Thoracic aorta (tissue), 2 donors: ENCODE data around the gene TMEM95. TPM values are rescaled to one million over a fixed set of nuclear protein-coding genes. Genes with fewer than 3 reads are reported as not detected.

Experiments
- ATAC-seq: fragments of 150-250 bp; one replicate; pipeline ENCODE4 v1.8.0; 2017; ENCODE audit warnings: low read depth; ENCODE audit not compliant: insufficient number of reproducible peaks, low FRiP score
- DNase-seq: peaks from one replicate; pipeline ENCODE4 v3.0.0-alpha.2; 2020; ENCODE audit warnings: low spot score
- H3K27ac ChIP-seq, 2 donors: fragments of 200-600 bp; sonication (generic); 1 replicate in 1 of 2; 2 replicates in 1 of 2; pipeline ENCODE4 v1.5.1; 2016; ENCODE audit warnings: mild to moderate bottlenecking in 2 of 2, moderate library complexity in 2 of 2
- H3K27me3 ChIP-seq: fragments of 200-600 bp; sonication (generic); replicated peaks from 2 replicates; pipeline ENCODE4 v1.6.0; 2016; ENCODE audit warnings: mild to moderate bottlenecking; ENCODE audit not compliant: insufficient read depth
- H3K36me3 ChIP-seq: fragments of 200-600 bp; sonication (generic); one replicate; pipeline ENCODE4 v1.5.1; 2016
- H3K4me1 ChIP-seq, 2 donors: fragments of 200-600 bp; sonication (generic); 1 replicate in 1 of 2; 2 replicates in 1 of 2; pipeline versions ENCODE4 v1.5.1 to v1.6.0; 2016; ENCODE audit warnings: low read depth in 2 of 2, mild to moderate bottlenecking in 1 of 2; ENCODE audit not compliant: control insufficient read depth in 1 of 2
- H3K4me3 ChIP-seq: fragments of 200-600 bp; sonication (generic); 2 replicates; pipeline ENCODE4 v1.5.1; 2016; ENCODE audit warnings: mild to moderate bottlenecking
- H3K9me3 ChIP-seq: fragments of 200-600 bp; sonication (generic); 2 replicates; pipeline ENCODE4 v1.5.1; 2016
- CTCF ChIP-seq: fragments of 200-600 bp; sonication (generic); IDR thresholded peaks from one replicate; pipeline ENCODE4 v1.5.1; 2019; ENCODE audit warnings: antibody characterized with exemption
- total RNA-seq, 2 donors: library from RNA; depleted of rRNA; stranded (reverse); fragments of >200 nt; gene quantifications; one replicate each; pipeline versions ENCODE4 v1.1.0 to v1.2.3, GENCODE V29; 2016

The TMEM95 gene
- total RNA-seq, 2 donors from 2014 or later, result not detected

DNA sequence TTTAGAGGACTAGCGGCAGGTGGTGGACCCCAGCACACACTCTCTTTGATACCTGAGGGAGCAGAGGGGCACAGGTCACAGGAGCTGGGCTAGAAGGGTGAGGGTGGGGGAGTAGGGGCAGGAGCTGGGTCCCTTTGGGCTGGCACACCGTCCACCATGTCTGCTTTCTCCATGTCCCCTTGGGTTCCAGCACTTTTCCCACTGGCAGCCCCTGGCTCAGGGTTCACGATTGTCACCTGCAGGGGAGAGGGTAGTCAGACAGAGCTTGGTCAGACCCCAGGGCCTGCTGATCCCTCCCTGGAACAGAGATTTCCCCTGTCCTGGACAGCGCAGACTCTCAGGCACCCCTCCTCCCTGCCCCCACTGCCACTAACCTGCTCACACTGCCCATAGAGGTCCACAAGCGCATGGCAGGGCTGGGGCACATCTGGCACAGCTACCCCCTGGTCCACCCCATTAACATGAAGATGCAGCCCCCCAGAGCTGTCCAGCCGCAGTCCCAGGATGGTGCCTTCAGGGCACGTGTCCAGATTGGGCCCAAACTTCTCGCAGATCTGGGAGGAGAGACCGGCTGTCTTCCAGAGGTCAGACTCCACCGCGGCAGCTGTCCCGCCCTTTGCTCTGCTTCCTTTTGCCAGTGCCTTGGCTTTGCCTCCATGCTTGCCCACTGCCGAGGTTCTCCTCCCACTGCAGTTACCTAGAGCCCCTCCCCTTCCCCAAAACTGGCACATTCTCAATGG is 36.7 kb upstream of the TMEM95 start:
- Histone ChIP-seq H3K4me1 (peaks cover 20 to 21% of the 10 kb centered on the region in 2 donors), H3K9me3 (no peaks in the 10 kb centered on the region), H3K4me3 (no peak overlapping the region), H3K27ac (no peak overlapping the region), H3K36me3 (peaks cover 63% of the 10 kb centered on the region), H3K27me3 (no peaks in the 10 kb centered on the region)
- no peak for TF ChIP-seq CTCF
- no peak for ATAC-seq
- no peak for DNase-seq

GRCh38 chr17:7321466-7321865 is 33.5 kb upstream of the TMEM95 start:
- no peak for TF ChIP-seq CTCF
- Histone ChIP-seq H3K9me3 (no peaks in the 10 kb centered on the region), H3K27me3 (no peaks in the 10 kb centered on the region), H3K4me1 (no peaks in the 10 kb centered on the region), H3K4me3 (no peak overlapping the region), H3K27ac (no peak overlapping the region), H3K36me3 (peaks cover 71% of the 10 kb centered on the region)
- no peak for DNase-seq
- ATAC-seq, result no peak

GRCh38 chr17:7322520-7323194 is 32.3 kb upstream of the TMEM95 start:
- no peak for ATAC-seq
- no peak for DNase-seq
- Histone ChIP-seq H3K27ac (no peak overlapping the region), H3K27me3 (no peaks in the 10 kb centered on the region), H3K4me1 (peaks cover 0 to under 1% of the 10 kb centered on the region in 2 donors), H3K9me3 (no peaks in the 10 kb centered on the region), H3K36me3 (peaks cover 64% of the 10 kb centered on the region), H3K4me3 (no peak overlapping the region)
- TF ChIP-seq CTCF, result no peak

GRCh38 chr17:7323731-7324437 is 31.1 kb upstream of the TMEM95 start:
- H3K9me3 ChIP-seq, result no peaks in the 10 kb centered on the region
- no peak for DNase-seq
- H3K27ac ChIP-seq, result no peak overlapping the region
- H3K27me3 ChIP-seq, result no peaks in the 10 kb centered on the region
- H3K4me3 ChIP-seq, result no peak overlapping the region
- no peak for ATAC-seq
- H3K36me3 ChIP-seq, result peaks cover 53% of the 10 kb centered on the region
- peak; percentile 81 for TF ChIP-seq CTCF
- peaks cover 0 to 12% of the 10 kb centered on the region in 2 donors for H3K4me1 ChIP-seq

DNA sequence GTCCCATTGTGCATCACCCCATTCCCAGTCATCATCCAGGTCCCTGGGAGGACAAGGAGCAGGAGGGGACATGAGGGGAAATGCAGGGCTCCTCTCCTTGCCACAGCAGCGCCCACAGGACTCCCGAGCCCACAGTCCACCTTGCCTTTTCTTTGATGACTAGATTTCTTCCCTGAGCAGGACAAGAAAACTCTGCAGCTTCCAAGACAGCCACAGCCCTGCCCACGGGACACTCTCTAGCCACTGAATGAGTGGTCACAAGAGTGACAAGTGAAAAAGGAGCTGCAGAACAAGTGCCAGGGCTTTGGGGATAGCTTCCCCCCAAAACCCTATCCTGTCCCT is 30.5 kb upstream of the TMEM95 start:
- ATAC-seq, result no peak

More for the DNA sequence above, 30.5 kb upstream of the TMEM95 start:
- H3K4me3 ChIP-seq, result no peak overlapping the region
- H3K36me3 ChIP-seq, result peaks cover 51% of the 10 kb centered on the region
- no peak for DNase-seq
- H3K27me3 ChIP-seq, result no peaks in the 10 kb centered on the region
- no peak overlapping the region for H3K27ac ChIP-seq
- H3K9me3 ChIP-seq, result no peaks in the 10 kb centered on the region
- TF ChIP-seq CTCF, result no peak
- peaks cover 0 to 12% of the 10 kb centered on the region in 2 donors for H3K4me1 ChIP-seq
